Parathyroid adenoma (tissue), 2 donors: Measurements from ENCODE around the gene PAWR.
"Not testable (repeated sequence)": the region's sequence is repeated elsewhere in the genome, so short reads cannot be mapped to it uniquely, and the experiment has no call there.

Source experiments
- H2AFZ ChIP-seq: fragments of 300-600 bp; sonication (generic); one replicate; pipeline ENCODE4 v1.7.0; 2017; ENCODE audit warnings: antibody characterized with exemption, mild to moderate bottlenecking
- H3K27ac ChIP-seq: fragments of 300-600 bp; sonication (generic); one replicate; pipeline ENCODE4 v1.7.0; 2017
- H3K27me3 ChIP-seq: fragments of 300-600 bp; sonication (generic); one replicate; pipeline ENCODE4 v1.7.0; 2017; ENCODE audit warnings: low read length; ENCODE audit not compliant: control insufficient read depth, insufficient read depth
- H3K36me3 ChIP-seq: fragments of 300-600 bp; sonication (generic); one replicate; pipeline ENCODE4 v1.7.0; 2017; ENCODE audit warnings: low read length; ENCODE audit not compliant: control insufficient read depth, insufficient read depth
- H3K4me1 ChIP-seq: fragments of 300-600 bp; sonication (generic); one replicate; pipeline ENCODE4 v1.7.0; 2017; ENCODE audit warnings: control low read depth
- H3K4me2 ChIP-seq: fragments of 300-600 bp; sonication (generic); one replicate; pipeline ENCODE4 v1.7.0; 2017; ENCODE audit warnings: low read length
- H3K4me3 ChIP-seq: fragments of 300-600 bp; sonication (generic); one replicate; pipeline ENCODE4 v1.7.0; 2017; ENCODE audit warnings: low read depth, low read length
- H3K79me2 ChIP-seq: fragments of 300-600 bp; sonication (generic); one replicate; pipeline ENCODE4 v1.7.0; 2017; ENCODE audit warnings: control low read depth
- H3K9ac ChIP-seq: fragments of 300-600 bp; sonication (generic); one replicate; pipeline ENCODE4 v1.7.0; 2017; ENCODE audit warnings: mild to moderate bottlenecking
- H3K9me3 ChIP-seq: fragments of 300-600 bp; sonication (generic); one replicate; pipeline ENCODE4 v1.7.0; 2017; ENCODE audit warnings: low read length; ENCODE audit not compliant: control insufficient read depth
- CTCF ChIP-seq: fragments of 300-600 bp; sonication (generic); IDR thresholded peaks from one replicate; pipeline ENCODE4 v1.7.0; 2017; ENCODE audit warnings: antibody characterized with exemption, mild to moderate bottlenecking
- donor health status: primary hyperparathyroidism.

PAWR gene

GRCh38 chr12:79688376-79689060 is 2.2 kb downstream of the PAWR start:
- H2AFZ ChIP-seq: no peak overlapping the region
- peak overlapping the region; percentile 92 for H3K4me3 ChIP-seq
- peak overlapping the region; percentile 93 for H3K27ac ChIP-seq
- TF ChIP-seq CTCF: no peak
- H3K9ac ChIP-seq: no peak overlapping the region
- peaks cover 19% of the 10 kb centered on the region for H3K4me1 ChIP-seq
- H3K4me2 ChIP-seq: peak overlapping the region; percentile 78
- H3K79me2 ChIP-seq: peaks cover 37% of the 10 kb centered on the region
- no peaks in the 10 kb centered on the region for H3K27me3 ChIP-seq
- H3K9me3 ChIP-seq: no peaks in the 10 kb centered on the region
- no peaks in the 10 kb centered on the region for H3K36me3 ChIP-seq

GRCh38 chr12:79687711-79688260 is 3.0 kb downstream of the PAWR start:
- no peaks in the 10 kb centered on the region for H3K27me3 ChIP-seq
- no peaks in the 10 kb centered on the region for H3K9me3 ChIP-seq
- H3K9ac ChIP-seq: no peak overlapping the region
- H3K27ac ChIP-seq: no peak overlapping the region
- H3K4me1 ChIP-seq: peaks cover 22% of the 10 kb centered on the region
- peak overlapping the region; percentile 78 for H3K4me2 ChIP-seq
- TF ChIP-seq CTCF: no peak
- peaks cover 43% of the 10 kb centered on the region for H3K79me2 ChIP-seq
- H3K4me3 ChIP-seq: peak overlapping the region; percentile 92
- no peaks in the 10 kb centered on the region for H3K36me3 ChIP-seq
- H2AFZ ChIP-seq: no peak overlapping the region

- Histone ChIP-seq H3K9me3 (no peaks in the 10 kb centered on the region), H3K4me2 (peak overlapping the region; percentile 78), H3K27ac (no peak overlapping the region), H3K36me3 (no peaks in the 10 kb centered on the region), H3K4me3 (peak overlapping the region; percentile 92), H3K9ac (no peak overlapping the region), H3K4me1 (peaks cover 15% of the 10 kb centered on the region), H3K27me3 (no peaks in the 10 kb centered on the region), H3K79me2 (peaks cover 50% of the 10 kb centered on the region), H2AFZ (no peak overlapping the region)
- no peak for TF ChIP-seq CTCF
These were observed 4.6 kb downstream of the PAWR start for GRCh38 chr12:79686171-79686570.

GRCh38 chr12:79685068-79685467 is 5.7 kb downstream of the PAWR start:
- Histone ChIP-seq H3K79me2 (peaks cover 51% of the 10 kb centered on the region), H3K36me3 (no peaks in the 10 kb centered on the region), H3K4me2 (peak overlapping the region; percentile 78), H3K9me3 (no peaks in the 10 kb centered on the region), H3K27me3 (no peaks in the 10 kb centered on the region), H3K27ac (no peak overlapping the region), H3K4me1 (peaks cover 16% of the 10 kb centered on the region), H2AFZ (no peak overlapping the region), H3K9ac (no peak overlapping the region), H3K4me3 (no peak overlapping the region)
- no peak for TF ChIP-seq CTCF

GRCh38 chr12:79684338-79684737 is 6.4 kb downstream of the PAWR start:
- not testable (repeated sequence) for H3K9me3 ChIP-seq, H3K9ac ChIP-seq, H3K4me2 ChIP-seq, H3K27ac ChIP-seq, H2AFZ ChIP-seq, H3K27me3 ChIP-seq, H3K4me3 ChIP-seq, H3K36me3 ChIP-seq
- H3K4me1 ChIP-seq: peaks cover 23% of the 10 kb centered on the region
- peaks cover 55% of the 10 kb centered on the region for H3K79me2 ChIP-seq
